Transverse colon (tissue), 3 donors: ENCODE data around the gene ABCA4.

Experiments
- POLR2A ChIP-seq: fragments of 450-650 bp; IDR thresholded peaks from one replicate; pipeline ENCODE4 v1.6.1; 2016; ENCODE audit warnings: antibody characterized with exemption, mild to moderate bottlenecking, moderate library complexity
- TF ChIP-seq, protein P1 (sequence below), 5 experiments: fragments of 200-600 bp in 3 of 5; fragments of 450-650 bp in 2 of 5; sonication (generic) in 3 of 5; IDR thresholded peaks; 1 replicate in 2 of 5; 2 replicates in 3 of 5; pipeline ENCODE4 v1.5.1; 2016 to 2017; ENCODE audit warnings: antibody characterized with exemption in 5 of 5, inconsistent platforms in 3 of 5, mild to moderate bottlenecking in 2 of 5, moderate library complexity in 1 of 5

- TF ChIP-seq, protein P1, sequence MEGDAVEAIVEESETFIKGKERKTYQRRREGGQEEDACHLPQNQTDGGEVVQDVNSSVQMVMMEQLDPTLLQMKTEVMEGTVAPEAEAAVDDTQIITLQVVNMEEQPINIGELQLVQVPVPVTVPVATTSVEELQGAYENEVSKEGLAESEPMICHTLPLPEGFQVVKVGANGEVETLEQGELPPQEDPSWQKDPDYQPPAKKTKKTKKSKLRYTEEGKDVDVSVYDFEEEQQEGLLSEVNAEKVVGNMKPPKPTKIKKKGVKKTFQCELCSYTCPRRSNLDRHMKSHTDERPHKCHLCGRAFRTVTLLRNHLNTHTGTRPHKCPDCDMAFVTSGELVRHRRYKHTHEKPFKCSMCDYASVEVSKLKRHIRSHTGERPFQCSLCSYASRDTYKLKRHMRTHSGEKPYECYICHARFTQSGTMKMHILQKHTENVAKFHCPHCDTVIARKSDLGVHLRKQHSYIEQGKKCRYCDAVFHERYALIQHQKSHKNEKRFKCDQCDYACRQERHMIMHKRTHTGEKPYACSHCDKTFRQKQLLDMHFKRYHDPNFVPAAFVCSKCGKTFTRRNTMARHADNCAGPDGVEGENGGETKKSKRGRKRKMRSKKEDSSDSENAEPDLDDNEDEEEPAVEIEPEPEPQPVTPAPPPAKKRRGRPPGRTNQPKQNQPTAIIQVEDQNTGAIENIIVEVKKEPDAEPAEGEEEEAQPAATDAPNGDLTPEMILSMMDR (IDR thresholded peaks at IDR 0.05): no peak
- TF ChIP-seq POLR2A: no peak
These were observed 130.9 kb downstream of the ABCA4 start for GRCh38 chr1:93990010-93990409.
